IPS-15b (cell line): Measurements from ENCODE around the gene TLE4.

Experiments used
- H3K27me3 ChIP-seq: one replicate; pipeline ENCODE4 v1.6.1; 2013; ENCODE audit warnings: low read length; ENCODE audit not compliant: control insufficient read depth, insufficient read depth
- H3K36me3 ChIP-seq: one replicate; pipeline ENCODE4 v1.6.1; 2013; ENCODE audit warnings: low read length; ENCODE audit not compliant: control insufficient read depth, insufficient read depth
- H3K4me1 ChIP-seq: one replicate; pipeline ENCODE4 v1.6.1; 2013; ENCODE audit warnings: mild to moderate bottlenecking, low read length; ENCODE audit not compliant: control insufficient read depth, insufficient read depth
- H3K4me3 ChIP-seq: one replicate; pipeline ENCODE4 v1.5.1; 2013; ENCODE audit warnings: low read depth, low read length
- H3K9ac ChIP-seq: one replicate; pipeline ENCODE4 v1.6.1; 2013; ENCODE audit warnings: low read depth, mild to moderate bottlenecking, low read length
- H3K9me3 ChIP-seq: one replicate; pipeline ENCODE4 v1.6.1; 2013; ENCODE audit warnings: mild to moderate bottlenecking, low read length; ENCODE audit not compliant: control insufficient read depth, insufficient read depth

TLE4 gene

DNA sequence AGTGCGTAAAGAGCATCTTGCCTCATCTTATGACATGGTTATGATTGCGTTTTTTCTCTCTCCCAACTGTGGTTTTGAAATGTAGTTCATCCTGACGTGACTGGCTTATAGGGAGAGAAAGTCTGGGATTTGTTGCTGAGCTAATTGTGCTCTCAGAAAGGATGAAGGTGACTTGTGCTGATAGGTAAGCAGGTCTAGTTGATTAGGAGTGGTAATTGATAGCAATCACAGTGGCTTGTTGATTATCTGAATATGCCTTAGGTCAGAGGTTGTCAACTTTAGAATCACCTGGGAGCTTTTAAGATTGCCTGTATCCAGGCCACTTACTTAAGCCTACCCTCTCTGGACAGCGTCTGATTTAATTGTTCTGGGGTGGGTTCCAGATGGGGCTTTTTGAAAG lies 117.8 kb downstream of the TLE4 start:
- Histone ChIP-seq H3K9ac (no peak overlapping the region), H3K27me3 (no peaks in the 10 kb centered on the region), H3K4me1 (peaks cover 20% of the 10 kb centered on the region), H3K9me3 (no peaks in the 10 kb centered on the region), H3K4me3 (no peak overlapping the region), H3K36me3 (no peaks in the 10 kb centered on the region)

GRCh38 chr9:79691496-79691895 lies 119.7 kb downstream of the TLE4 start:
- H3K9ac ChIP-seq: no peak overlapping the region
- H3K36me3 ChIP-seq: no peaks in the 10 kb centered on the region
- H3K4me1 ChIP-seq: peaks cover 26% of the 10 kb centered on the region
- H3K9me3 ChIP-seq: no peaks in the 10 kb centered on the region
- no peaks in the 10 kb centered on the region for H3K27me3 ChIP-seq
- no peak overlapping the region for H3K4me3 ChIP-seq

- Histone ChIP-seq H3K4me1 (peaks cover 30% of the 10 kb centered on the region), H3K36me3 (no peaks in the 10 kb centered on the region), H3K9ac (no peak overlapping the region), H3K4me3 (no peak overlapping the region), H3K27me3 (no peaks in the 10 kb centered on the region), H3K9me3 (no peaks in the 10 kb centered on the region)
These were observed 121.2 kb downstream of the TLE4 start for GRCh38 chr9:79692857-79693571.

DNA sequence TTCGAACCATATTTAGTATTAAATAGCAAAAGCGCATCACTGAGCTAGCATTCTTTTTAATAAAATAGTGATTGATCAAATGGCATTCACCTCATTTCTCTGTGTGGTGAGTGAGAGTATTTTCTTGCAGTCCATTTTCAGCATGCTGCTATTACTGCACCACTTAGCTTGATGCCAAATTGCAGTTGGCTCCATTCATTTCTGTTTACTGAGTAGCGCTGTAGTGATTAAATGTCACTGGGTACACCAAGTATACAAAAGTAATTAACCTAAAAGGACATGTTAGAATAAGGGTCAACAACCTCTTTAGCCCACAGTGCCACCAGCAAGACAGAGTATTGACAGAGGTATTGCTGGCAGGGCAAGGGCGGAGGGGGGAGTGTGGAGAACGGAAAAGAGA lies 122.0 kb downstream of the TLE4 start:
- no peaks in the 10 kb centered on the region for H3K27me3 ChIP-seq
- H3K9ac ChIP-seq: no peak overlapping the region
- peaks cover 30% of the 10 kb centered on the region for H3K4me1 ChIP-seq
- H3K36me3 ChIP-seq: no peaks in the 10 kb centered on the region
- no peak overlapping the region for H3K4me3 ChIP-seq
- H3K9me3 ChIP-seq: no peaks in the 10 kb centered on the region

DNA sequence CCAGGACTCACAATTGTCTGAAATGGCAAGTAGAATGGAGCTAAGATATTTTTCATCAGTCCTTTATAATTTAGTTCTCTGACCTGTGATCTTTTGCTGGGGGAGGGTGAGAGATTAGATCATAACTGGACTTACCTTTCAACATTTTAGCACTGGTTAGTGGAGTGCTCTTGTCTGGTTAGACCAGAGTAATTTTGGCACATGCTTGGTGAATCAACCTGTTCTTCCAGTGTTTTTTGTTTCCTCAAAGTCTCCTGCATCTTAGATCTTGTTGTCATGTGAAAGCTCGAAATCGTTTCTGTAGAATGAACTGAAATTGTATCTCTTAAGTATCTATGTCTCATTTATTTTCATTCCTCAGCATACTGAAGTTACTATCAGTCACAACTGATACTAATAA lies 122.4 kb downstream of the TLE4 start:
- H3K9ac ChIP-seq: no peak overlapping the region
- H3K9me3 ChIP-seq: no peaks in the 10 kb centered on the region
- peaks cover 30% of the 10 kb centered on the region for H3K4me1 ChIP-seq
- H3K4me3 ChIP-seq: no peak overlapping the region
- H3K36me3 ChIP-seq: no peaks in the 10 kb centered on the region
- no peaks in the 10 kb centered on the region for H3K27me3 ChIP-seq

GRCh38 chr9:79694676-79695400 lies 123.1 kb downstream of the TLE4 start:
- Histone ChIP-seq H3K9me3 (no peaks in the 10 kb centered on the region), H3K9ac (no peak overlapping the region), H3K4me3 (no peak overlapping the region), H3K36me3 (no peaks in the 10 kb centered on the region), H3K27me3 (no peaks in the 10 kb centered on the region), H3K4me1 (peaks cover 30% of the 10 kb centered on the region)

GRCh38 chr9:79695531-79696175 lies 123.9 kb downstream of the TLE4 start:
- no peaks in the 10 kb centered on the region for H3K27me3 ChIP-seq
- no peaks in the 10 kb centered on the region for H3K9me3 ChIP-seq
- H3K9ac ChIP-seq: no peak overlapping the region
- peaks cover 34% of the 10 kb centered on the region for H3K4me1 ChIP-seq
- no peak overlapping the region for H3K4me3 ChIP-seq
- no peaks in the 10 kb centered on the region for H3K36me3 ChIP-seq

GRCh38 chr9:79698967-79699366 lies 127.2 kb downstream of the TLE4 start:
- Histone ChIP-seq H3K27me3 (no peaks in the 10 kb centered on the region), H3K4me1 (peaks cover 20% of the 10 kb centered on the region)

DNA sequence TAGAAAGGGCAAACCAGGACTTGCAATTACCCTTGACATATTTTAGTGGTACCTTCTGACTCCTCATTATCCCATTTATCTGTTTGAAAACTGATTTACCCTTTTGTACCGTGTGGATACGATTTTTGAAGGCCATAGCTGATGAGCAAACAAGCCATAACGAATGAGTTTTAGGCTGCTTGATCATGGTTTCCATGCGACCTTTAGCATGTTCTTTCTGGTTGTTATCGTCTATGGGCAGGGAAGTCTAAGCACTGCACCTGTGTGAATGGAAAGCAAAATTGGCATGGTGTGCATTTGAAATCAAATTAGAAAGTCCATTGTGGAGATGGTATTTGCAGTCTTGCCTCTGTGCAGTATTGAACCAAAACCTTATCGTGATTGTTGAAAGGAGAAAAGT lies 127.7 kb downstream of the TLE4 start:
- no peak overlapping the region for H3K4me3 ChIP-seq
- peaks cover 15% of the 10 kb centered on the region for H3K4me1 ChIP-seq
- no peaks in the 10 kb centered on the region for H3K9me3 ChIP-seq
- no peak overlapping the region for H3K9ac ChIP-seq
- no peaks in the 10 kb centered on the region for H3K36me3 ChIP-seq
- H3K27me3 ChIP-seq: no peaks in the 10 kb centered on the region

More at GRCh38 chr9:79698967-79699366, 127.2 kb downstream of the TLE4 start:
- Histone ChIP-seq H3K4me3 (no peak overlapping the region), H3K9me3 (no peaks in the 10 kb centered on the region), H3K36me3 (no peaks in the 10 kb centered on the region), H3K9ac (no peak overlapping the region)

DNA sequence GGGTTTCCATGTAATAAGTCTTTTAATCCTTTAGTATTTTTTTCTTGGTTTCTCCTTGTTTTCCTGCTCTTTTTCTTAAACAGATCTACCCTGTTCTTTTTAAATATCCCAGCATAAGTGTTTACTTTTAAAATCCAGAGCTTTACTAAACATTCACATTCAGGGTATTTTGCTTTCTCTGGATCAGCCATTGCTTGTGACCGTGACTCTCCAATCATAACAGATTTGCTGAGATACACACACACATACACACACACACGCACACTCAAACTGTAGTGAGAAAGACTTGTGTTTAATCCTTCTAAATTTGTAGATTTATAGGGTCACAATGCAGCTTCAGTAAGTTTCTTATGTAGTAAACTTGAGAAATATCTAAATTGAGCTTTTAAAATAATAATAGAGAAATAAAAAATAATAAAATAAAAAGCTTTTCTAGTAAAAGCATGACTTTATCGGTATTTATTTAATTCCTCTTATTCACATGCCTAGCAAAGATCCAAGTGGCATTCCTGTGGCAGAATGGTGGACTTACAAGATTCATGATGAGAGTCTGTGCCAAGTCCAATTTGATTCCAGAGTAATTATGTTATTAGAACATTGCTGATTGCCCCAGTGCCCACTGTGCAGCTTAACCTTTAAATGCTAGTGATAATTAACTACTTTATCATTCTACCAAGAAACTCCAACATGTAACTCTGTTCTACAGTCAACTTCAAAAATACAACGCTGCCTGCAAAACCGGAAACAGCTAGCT lies 129.0 kb downstream of the TLE4 start:
- H3K36me3 ChIP-seq: peaks cover 2% of the 10 kb centered on the region
- peaks cover 9% of the 10 kb centered on the region for H3K4me1 ChIP-seq
- H3K9me3 ChIP-seq: no peaks in the 10 kb centered on the region
- H3K9ac ChIP-seq: no peak overlapping the region
- H3K4me3 ChIP-seq: no peak overlapping the region
- H3K27me3 ChIP-seq: no peaks in the 10 kb centered on the region

DNA sequence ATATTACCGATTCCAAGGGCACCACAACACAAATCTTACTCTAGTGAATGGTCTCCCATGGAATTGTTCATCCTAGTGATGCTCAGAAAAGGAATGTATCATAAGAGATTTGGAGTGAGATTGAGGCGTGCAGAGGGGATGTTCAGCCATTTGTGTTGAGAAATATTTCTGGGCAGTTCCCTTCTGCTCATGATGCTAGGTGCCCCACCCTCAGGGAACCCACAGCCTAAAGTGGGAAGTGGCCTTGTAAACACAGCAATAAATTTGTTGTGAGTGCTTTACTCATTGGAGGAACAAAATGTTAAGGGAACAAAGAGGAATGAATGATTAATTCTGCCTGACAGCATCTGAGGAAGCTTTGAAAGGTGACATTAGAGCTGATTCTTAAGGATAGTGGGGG lies 129.9 kb downstream of the TLE4 start:
- H3K9ac ChIP-seq: no peak overlapping the region
- peaks cover 5% of the 10 kb centered on the region for H3K36me3 ChIP-seq
- no peak overlapping the region for H3K4me3 ChIP-seq
- H3K4me1 ChIP-seq: peaks cover 7% of the 10 kb centered on the region
- H3K27me3 ChIP-seq: no peaks in the 10 kb centered on the region
- H3K9me3 ChIP-seq: no peaks in the 10 kb centered on the region
